GM12891 (cell line): ENCODE data around the gene PLEKHA5.

Experiments
- POLR2A ChIP-seq: IDR thresholded peaks from 2 replicates; pipeline ENCODE4 v1.6.1; 2011; ENCODE audit warnings: low read depth, low read length, control low read depth
- POLR2AphosphoS5 ChIP-seq: IDR thresholded peaks from 2 replicates; pipeline ENCODE4 v1.6.1; 2011; ENCODE audit warnings: low read depth, low read length, control low read depth
- SPI1 ChIP-seq: IDR thresholded peaks from 2 replicates; pipeline ENCODE4 v1.6.1; 2011; ENCODE audit warnings: low read depth, low read length, control low read depth
- TAF1 ChIP-seq: IDR thresholded peaks from 2 replicates; pipeline ENCODE4 v1.6.1; 2011; ENCODE audit warnings: low read depth, low read length, control low read depth

DNA sequence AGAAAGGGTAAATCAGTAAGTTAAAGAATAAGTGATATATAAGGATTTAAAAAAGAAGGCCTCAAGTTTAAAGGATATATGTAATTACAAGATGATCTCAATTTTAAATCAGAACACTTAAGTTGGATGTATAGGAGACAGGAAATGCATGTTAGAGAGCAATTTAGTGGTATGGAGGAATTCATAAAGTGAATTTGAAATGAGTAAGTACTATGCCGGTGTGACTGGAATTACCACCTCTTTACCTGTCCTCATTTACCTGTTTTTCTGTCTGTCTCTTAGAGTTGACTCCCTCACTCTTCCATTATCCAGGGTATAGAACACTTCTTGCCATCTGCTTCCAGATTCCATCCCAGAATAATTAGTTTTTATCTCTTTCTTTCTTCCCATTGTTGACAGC lies 73.5 kb downstream of the PLEKHA5 start:
- TF ChIP-seq POLR2AphosphoS5 (no peak), TAF1 (no peak), POLR2A (no peak), SPI1 (no peak)
